Left lung (tissue), 10 donors: Measurements from ENCODE around the gene DDI2. TPM values are rescaled to one million over a fixed set of nuclear protein-coding genes. Genes with fewer than 3 reads are reported as not detected.
"Not testable (repeated sequence)": the region's sequence is repeated elsewhere in the genome, so short reads cannot be mapped to it uniquely, and the experiment has no call there.

Experiments used
- ATAC-seq: fragments of 200-7000 bp; cut with Tn5 transposase; one replicate; pipeline ENCODE4 v1.9.1; 2020; ENCODE audit warnings: moderate library complexity
- DNase-seq, 4 donors: peaks; one replicate each; pipeline ENCODE4 v3.0.0-alpha.2; 2013 to 2020
- H3K27ac ChIP-seq, 2 donors: fragments of 200-600 bp; sonication (generic) in 1 of 2; one replicate each; pipeline versions ENCODE4 v1.5.0 to v1.8.0; 2020 to 2021
- H3K27me3 ChIP-seq, 2 donors: fragments of 200-600 bp; sonication (generic) in 1 of 2; one replicate each; pipeline versions ENCODE4 v1.5.0 to v1.8.0; 2020 to 2021
- H3K36me3 ChIP-seq, 2 donors: fragments of 200-600 bp; sonication (generic) in 1 of 2; one replicate each; pipeline versions ENCODE4 v1.5.0 to v1.8.0; 2020 to 2021
- H3K4me1 ChIP-seq, 2 donors: fragments of 200-600 bp; one replicate each; pipeline ENCODE4 v1.8.0; 2021
- H3K4me3 ChIP-seq, 2 donors: fragments of 200-600 bp; sonication (generic) in 1 of 2; one replicate each; pipeline versions ENCODE4 v1.5.0 to v1.8.0; 2020 to 2021; ENCODE audit warnings: mild to moderate bottlenecking in 1 of 2
- H3K9me3 ChIP-seq, 2 donors: fragments of 200-600 bp; sonication (generic) in 1 of 2; one replicate each; pipeline versions ENCODE4 v1.5.0 to v1.8.0; 2020 to 2021
- CTCF ChIP-seq, 2 donors: fragments of 200-600 bp; sonication (generic) in 1 of 2; IDR thresholded peaks; one replicate each; pipeline versions ENCODE4 v1.5.0 to v1.8.0; 2021; ENCODE audit warnings: antibody characterized with exemption in 2 of 2
- intact Hi-C, 2 donors: fragments of 100-400 bp; cut with DNase I; formaldehyde crosslinking; loops; one replicate each; pipeline versions ENCODE4 v1.11.2 to v1.14.2; 2022
- polyA plus RNA-seq, 6 donors: library from polyadenylated mRNA; unstranded; fragments of 120-200 nt; gene quantifications; one replicate each; pipeline ENCODE4 v1.2.1, GENCODE V29; 2013; ENCODE audit not compliant: insufficient read length in 6 of 6
- total RNA-seq, 2 donors: library from RNA; stranded (reverse); fragmentation: NEBNext Ultra II Directional; extraction: Animal tissue kit (Norgen Biotek cat#: 25700); gene quantifications; one replicate each; pipeline ENCODE4 v1.2.1, GENCODE V29; 2021
- donor health status: DM: no; HTN: yes; CAD: no.
- donor health status: DM: no; HTN: no; CAD: no.

The DDI2 gene
- total and polyA plus RNA-seq, 8 donors = 20.4 to 37.7 (median 22.6) TPM

GRCh38 chr1:15696956-15697521 lies 79.8 kb downstream of the DDI2 start:
- no peak for TF ChIP-seq CTCF (IDR thresholded peaks at IDR 0.05)
- intact Hi-C loops = no loop called here
- Histone ChIP-seq H3K4me1 (peaks cover 16 to 56% of the 10 kb centered on the region in 2 donors), H3K9me3 (no peaks in the 10 kb centered on the region), H3K4me3 (no peak overlapping the region), H3K27me3 (no peaks in the 10 kb centered on the region), H3K27ac (peak overlapping the region; percentile 69 to 77), H3K36me3 (no peaks in the 10 kb centered on the region)
- ATAC-seq (peak; percentile 59), DNase-seq (no peak)

- no peak overlapping the region for H3K27ac ChIP-seq
- H3K9me3 ChIP-seq = no peaks in the 10 kb centered on the region
- no peak for TF ChIP-seq CTCF (IDR thresholded peaks at IDR 0.05)
- no peak overlapping the region for H3K4me3 ChIP-seq
- intact Hi-C loops = no loop called here
- no peaks in the 10 kb centered on the region for H3K27me3 ChIP-seq
- H3K36me3 ChIP-seq = no peaks in the 10 kb centered on the region
- DNase-seq (no peak), ATAC-seq (no peak)
- peaks cover 22 to 62% of the 10 kb centered on the region in 2 donors for H3K4me1 ChIP-seq
Measured at GRCh38 chr1:15698201-15698600, 80.9 kb downstream of the DDI2 start.

GRCh38 chr1:15699321-15699720 lies 82.1 kb downstream of the DDI2 start:
- H3K36me3 ChIP-seq, DNase-seq, H3K4me3 ChIP-seq, intact Hi-C loops, H3K9me3 ChIP-seq, ATAC-seq, H3K27me3 ChIP-seq, H3K27ac ChIP-seq: not testable (repeated sequence)
- peaks cover 29 to 72% of the 10 kb centered on the region in 2 donors for H3K4me1 ChIP-seq

GRCh38 chr1:15700508-15700907 lies 83.2 kb downstream of the DDI2 start:
- H3K36me3 ChIP-seq = peaks cover 0 to under 1% of the 10 kb centered on the region in 2 donors
- ATAC-seq (peak; percentile 68), DNase-seq (peak in 2 of 4 donors; percentile 47 to 51)
- no peak overlapping the region for H3K27ac ChIP-seq
- H3K4me3 ChIP-seq = no peak overlapping the region
- intact Hi-C loops = no loop called here
- H3K9me3 ChIP-seq = no peaks in the 10 kb centered on the region
- H3K27me3 ChIP-seq = no peaks in the 10 kb centered on the region
- H3K4me1 ChIP-seq = peaks cover 34 to 77% of the 10 kb centered on the region in 2 donors
- no peak for TF ChIP-seq CTCF (IDR thresholded peaks at IDR 0.05)

GRCh38 chr1:15701784-15702183 lies 84.5 kb downstream of the DDI2 start:
- DNase-seq (no peak), ATAC-seq (no peak)
- peaks cover 0 to 8% of the 10 kb centered on the region in 2 donors for H3K36me3 ChIP-seq
- H3K9me3 ChIP-seq = no peaks in the 10 kb centered on the region
- no peaks in the 10 kb centered on the region for H3K27me3 ChIP-seq
- H3K4me3 ChIP-seq = no peak overlapping the region
- intact Hi-C loops = no loop called here
- TF ChIP-seq CTCF (IDR thresholded peaks at IDR 0.05) = no peak
- H3K4me1 ChIP-seq = peaks cover 36 to 69% of the 10 kb centered on the region in 2 donors
- no peak overlapping the region for H3K27ac ChIP-seq
